GM12891 (cell line): ENCODE measurements around the gene PDLIM3.

Source experiments
- POLR2A ChIP-seq: IDR thresholded peaks from 2 replicates; pipeline ENCODE4 v1.6.1; 2011; ENCODE audit warnings: low read depth, low read length, control low read depth
- POLR2AphosphoS5 ChIP-seq: IDR thresholded peaks from 2 replicates; pipeline ENCODE4 v1.6.1; 2011; ENCODE audit warnings: low read depth, low read length, control low read depth
- POU2F2 ChIP-seq: IDR thresholded peaks from 2 replicates; pipeline ENCODE4 v1.6.1; 2011; ENCODE audit warnings: low read depth, mild to moderate bottlenecking, control low read depth, low read length, moderate library complexity
- SPI1 ChIP-seq: IDR thresholded peaks from 2 replicates; pipeline ENCODE4 v1.6.1; 2011; ENCODE audit warnings: low read depth, low read length, control low read depth
- TAF1 ChIP-seq: IDR thresholded peaks from 2 replicates; pipeline ENCODE4 v1.6.1; 2011; ENCODE audit warnings: low read depth, low read length, control low read depth

GRCh38 chr4:185518069-185518468, 17.2 kb downstream of the PDLIM3 start:
- TF ChIP-seq POLR2A = no peak
- TF ChIP-seq POLR2AphosphoS5 = no peak
- no peak for TF ChIP-seq POU2F2
- no peak for TF ChIP-seq TAF1
- TF ChIP-seq SPI1 = no peak
